ACHN (cell line): ENCODE results near the gene ANGPT4.
"Not testable (repeated sequence)": the region's sequence is repeated elsewhere in the genome, so short reads cannot be mapped to it uniquely, and the experiment has no call there.

Experiments
- DNase-seq: peaks from one replicate; pipeline ENCODE4 v3.0.0-alpha.2; 2015
- in situ Hi-C: cut with HindIII; loops from 2 replicates; pipeline ENCODE4 v1.10.0; 2017; ENCODE audit warnings: low sequenced_read_pairs, low pct_ligation_motif_present, low pct_unique_long_range_greater_than_20kb

The ANGPT4 gene

DNA sequence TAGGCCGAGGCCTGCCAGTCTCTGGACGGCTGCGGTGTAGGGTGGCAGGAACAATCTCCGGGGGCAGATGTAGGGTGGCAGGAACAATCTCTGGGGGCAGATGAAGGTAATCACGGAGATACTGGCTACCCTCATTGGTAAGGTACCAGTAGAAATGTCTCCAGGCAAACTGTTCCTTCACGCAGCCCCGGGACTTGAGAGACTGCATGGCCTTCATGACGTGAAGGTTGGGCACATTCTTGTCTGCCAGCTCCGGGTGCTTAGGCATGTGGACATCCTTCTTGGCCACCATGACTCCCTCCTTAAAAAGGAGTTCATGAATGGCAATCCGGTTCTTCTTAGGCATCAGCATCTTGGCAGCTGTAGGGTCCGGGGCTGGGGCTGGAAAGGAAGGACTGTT is 76.5 kb downstream of the ANGPT4 start:
- in situ Hi-C loops = no loop called here
- no peak for DNase-seq

DNA sequence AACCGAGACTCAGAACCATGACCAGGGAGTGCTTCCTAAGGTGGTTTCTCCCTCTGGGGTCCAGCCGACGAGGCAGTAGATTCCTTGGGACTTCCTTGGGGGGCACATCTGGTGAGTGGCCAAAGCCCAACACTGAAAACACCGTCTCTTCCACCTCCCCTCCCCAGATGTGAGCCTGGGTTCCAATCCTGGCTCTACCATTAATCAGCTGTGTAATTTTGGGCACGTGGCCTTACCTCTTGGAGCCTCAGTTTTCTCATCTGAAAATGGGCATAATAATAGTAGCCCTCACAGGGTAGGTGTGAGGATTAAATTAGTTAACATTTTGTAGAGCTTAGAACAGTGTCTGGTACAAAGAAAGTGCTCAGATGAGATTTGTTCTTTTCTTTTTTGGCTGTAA is 77.1 kb downstream of the ANGPT4 start:
- in situ Hi-C loops = no loop called here
- no peak for DNase-seq

DNA sequence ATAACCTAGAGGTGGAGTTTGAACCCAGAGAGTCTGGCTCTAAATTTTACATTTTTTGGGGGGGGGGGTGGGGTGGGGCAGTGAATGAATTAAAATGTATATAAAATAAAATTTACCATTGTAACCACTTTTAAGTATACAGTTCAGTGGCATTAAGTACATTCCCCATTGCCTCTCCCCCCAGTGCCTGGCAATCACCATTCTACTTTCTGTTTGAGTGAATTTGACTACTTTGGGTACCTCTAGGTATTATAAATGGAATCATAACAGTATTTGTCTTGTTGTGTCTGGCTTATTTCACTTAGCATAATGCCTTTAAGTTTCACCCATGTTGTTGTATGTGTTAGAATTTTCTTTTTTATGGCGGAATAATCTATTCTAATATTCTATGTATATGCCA is 79.9 kb downstream of the ANGPT4 start:
- in situ Hi-C loops = no loop called here
- no peak for DNase-seq

DNA sequence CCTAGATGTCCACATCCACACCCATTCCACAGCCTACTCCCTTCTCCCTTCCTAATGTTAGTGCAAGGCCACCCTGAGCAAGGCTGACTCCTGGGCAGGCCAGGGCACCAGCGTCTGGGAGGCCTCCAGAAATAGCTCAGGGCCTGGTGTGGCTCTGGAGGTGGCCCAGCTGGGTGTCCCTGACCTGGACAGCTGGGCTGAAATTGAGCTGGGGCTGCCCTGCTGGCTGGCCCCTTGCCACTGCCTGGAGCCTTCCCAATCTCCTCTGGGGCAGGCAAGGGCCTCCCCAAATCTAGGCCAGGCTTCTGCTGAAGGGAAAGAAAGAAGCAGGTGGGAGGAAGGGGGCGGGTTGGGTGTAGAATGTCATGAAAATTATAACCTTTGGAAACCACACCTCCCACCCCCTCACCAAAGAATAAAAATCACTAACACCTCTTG is 80.5 kb downstream of the ANGPT4 start:
- in situ Hi-C loops = no loop called here
- no peak for DNase-seq

DNA sequence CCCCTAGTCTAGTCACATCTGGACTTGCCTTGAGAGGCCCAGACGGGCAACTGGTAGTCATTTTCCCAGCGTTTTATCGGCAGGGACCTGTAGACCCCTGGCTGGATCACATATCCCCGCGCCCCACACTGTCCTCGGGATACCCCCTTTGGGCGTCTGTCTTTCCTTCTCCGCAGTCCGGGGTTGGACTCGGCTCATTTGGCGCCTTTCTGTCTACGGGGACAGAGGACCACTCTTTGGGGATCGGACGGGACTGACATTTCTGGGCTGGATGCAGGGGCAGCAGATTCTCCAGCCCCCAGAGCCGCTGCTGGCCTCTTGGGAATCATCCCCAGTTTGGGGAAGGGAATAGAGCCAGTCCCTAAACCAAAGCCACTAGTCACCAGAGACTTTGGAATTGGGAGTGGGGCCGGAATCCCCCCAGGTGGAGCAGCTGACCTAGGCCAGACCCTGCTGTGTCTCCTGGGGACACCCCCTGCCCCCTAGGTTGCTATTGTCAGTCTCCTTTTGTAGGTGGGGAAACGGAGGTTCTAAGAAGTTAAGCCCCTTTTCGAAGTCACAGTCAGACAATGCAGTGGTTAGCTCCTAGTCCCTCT is 81.9 kb downstream of the ANGPT4 start:
- in situ Hi-C loops = no loop called here
- DNase-seq = no peak

DNA sequence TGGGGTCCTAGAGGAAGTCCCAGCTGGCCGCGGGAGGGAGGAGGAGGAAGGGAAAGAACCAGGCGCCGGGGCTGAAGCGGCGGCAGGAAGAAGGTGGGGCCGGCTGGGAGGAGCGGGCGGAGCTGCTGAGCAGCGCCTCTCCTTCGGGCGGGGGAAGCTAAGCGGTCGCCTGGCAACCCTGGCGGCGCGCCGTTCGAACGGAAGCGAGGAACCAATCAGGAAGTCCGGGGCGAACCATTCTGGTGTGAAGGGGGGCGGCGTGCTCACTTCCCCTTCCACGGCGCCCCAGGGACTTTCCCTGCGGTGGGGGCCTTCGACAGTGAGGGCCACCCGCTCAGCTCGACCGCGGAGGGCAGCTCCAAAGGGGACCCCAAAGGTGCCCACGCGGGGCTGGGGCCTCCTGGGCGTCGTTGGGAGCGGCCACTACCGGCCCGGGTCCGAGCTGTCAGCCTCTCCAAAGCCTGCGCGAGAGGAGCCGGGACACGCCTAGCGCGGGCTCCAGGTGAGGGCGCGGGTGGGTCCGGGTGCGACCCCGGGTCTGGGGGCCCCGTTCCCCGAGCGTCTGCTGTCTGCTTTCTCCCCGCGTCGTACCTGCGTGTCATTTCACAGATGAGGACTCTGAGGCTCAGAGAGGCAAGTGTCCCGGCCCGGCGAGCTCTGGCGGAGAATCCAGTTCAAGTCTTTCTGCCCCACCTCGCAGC is 82.5 kb downstream of the ANGPT4 start, which contains the start of gene FAM110A:
Gene FAM110A, plus strand, starts transcription at position 266 of the 701 bp plus-strand sequence. CDS start 11,090 bp downstream, outside the sequence.
- in situ Hi-C loops = no loop called here
- DNase-seq = peak; percentile 86

DNA sequence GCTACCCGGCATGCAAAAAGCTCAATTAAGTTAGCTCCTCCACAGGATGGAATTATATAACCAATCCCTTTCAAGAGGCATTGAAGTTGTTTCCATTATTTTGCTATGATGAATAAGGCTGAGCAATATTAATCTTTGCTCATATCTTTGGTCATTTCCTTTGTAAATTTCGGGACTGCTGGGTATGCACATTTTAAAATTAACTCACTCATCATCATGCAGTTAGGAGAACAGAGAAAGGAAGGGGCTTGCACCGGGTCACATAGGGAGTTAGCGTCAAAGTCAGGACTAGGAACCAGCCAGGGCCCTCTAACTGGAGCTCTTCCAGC is 83.0 kb downstream of the ANGPT4 start:
- in situ Hi-C loops = no loop called here
- no peak for DNase-seq

DNA sequence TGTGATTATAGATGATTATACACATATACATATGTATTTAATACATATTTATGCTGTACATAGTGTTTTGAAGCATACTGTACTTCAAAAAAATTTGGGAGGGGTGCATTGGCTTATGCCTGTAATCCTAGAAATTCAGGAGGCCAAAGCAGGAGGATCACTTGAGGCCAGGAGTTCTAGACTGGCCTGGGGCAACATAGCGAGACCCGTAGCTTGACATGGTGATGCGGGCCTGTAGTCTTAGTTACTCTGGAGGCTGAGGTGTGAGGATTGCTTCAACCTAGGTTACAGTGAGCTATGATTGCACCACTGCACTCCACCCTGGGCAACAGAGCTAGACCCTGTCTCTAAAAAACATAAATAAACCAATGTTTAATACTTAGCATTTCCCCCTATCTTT is 84.2 kb downstream of the ANGPT4 start:
- no peak for DNase-seq
- in situ Hi-C loops = no loop called here

DNA sequence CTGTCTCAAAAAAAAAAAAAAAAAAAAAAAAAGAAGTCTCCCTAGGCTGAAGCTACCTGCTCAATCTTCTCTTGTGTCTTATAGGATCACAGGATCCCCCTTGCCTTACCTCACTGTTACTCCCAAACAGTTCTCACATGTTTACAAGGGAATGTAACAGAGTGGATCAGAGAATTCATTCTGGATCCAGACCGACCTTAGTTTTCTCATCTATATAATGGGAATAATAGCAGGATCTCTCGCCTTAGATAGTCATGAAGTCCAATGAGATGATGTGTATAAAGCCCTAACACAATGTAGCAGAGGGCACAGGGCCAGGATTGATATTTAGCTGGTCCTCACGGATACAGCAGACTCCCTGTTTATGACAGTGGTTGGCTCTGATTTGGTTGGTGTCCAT is 84.9 kb downstream of the ANGPT4 start:
- DNase-seq = no peak
- in situ Hi-C loops = no loop called here

DNA sequence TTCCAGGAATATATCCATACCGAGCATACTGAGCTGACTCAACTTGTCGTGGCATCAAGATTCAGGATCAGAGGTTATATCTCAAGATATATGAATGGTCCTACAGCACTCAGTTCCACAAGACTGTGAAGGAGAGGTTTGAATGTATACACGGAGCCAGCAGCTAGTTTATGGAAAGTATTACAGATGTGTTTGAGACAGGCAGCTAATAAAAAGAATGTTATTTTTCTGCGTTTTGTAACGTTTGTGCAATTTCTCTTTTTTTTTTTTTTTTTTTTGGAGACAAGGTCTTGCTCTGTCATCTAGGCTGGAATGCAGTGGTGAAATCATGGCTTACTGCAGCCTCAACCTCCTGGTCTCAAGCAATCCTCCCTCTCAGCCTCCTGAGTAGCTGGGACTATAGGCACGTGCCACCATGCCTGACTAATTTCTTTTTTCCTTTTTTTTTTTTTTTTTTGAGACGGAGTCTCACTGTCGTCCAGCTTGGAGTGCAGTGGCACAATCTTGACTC is 86.1 kb downstream of the ANGPT4 start:
- DNase-seq = no peak
- in situ Hi-C loops = no loop called here

DNA sequence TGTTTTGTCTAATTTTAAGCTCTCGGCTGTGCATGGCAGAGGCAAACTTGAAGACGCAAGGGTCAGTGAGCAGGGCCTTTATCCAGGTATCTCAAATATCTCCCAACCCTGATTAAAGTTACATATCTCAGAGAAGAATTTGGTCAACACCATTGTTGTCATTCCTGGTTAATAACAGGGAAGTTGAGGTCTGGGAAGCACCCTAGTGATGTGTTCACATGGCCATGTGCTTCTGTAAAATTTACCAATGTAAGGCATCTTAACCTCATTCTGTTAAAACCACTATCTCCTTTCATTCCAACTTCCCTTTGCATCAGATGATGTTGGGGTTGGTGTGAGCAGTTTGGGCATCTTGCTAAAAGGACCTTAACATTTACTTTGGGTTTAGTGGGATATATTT is 86.6 kb downstream of the ANGPT4 start:
- no peak for DNase-seq
- in situ Hi-C loops = no loop called here

DNA sequence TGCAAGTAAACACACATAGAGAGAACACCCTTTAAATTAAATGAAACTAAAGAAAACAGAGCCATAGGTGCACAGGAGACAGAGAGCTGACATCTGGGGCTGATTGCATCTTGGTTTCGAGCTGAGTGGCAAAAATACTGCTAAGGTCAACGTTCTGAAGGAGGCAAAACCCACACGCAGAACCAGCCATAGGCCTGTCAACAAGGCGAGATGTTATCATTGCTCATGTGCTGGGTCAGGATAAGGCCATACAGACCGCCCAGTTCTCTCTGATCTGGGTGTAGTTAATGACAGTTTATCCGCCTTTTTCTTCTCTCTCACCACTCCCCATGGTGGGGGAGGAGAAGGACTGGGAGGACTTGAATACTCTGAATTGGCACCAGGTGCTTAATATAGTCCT is 87.1 kb downstream of the ANGPT4 start:
- in situ Hi-C loops = no loop called here
- DNase-seq = no peak

DNA sequence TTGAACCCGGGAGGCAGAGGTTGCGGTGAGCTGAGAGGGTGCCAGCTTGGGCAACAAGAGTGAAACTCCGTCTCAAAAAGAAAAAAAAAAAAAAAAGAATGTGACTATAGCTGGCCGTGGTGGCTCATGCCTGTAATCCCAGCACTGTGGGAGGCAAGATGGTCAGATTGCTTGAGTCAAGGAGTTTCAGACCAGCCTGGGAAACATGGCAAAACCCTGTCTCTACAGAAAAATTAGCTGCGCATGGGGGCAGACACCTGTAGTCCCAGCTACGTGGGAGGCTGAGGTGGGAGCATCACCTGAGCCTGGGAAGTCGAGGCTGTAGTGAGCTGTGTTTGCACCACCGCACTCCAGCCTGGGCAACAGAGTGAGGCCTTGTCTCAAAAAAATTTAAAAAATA is 88.2 kb downstream of the ANGPT4 start:
- DNase-seq, in situ Hi-C loops: not testable (repeated sequence)

DNA sequence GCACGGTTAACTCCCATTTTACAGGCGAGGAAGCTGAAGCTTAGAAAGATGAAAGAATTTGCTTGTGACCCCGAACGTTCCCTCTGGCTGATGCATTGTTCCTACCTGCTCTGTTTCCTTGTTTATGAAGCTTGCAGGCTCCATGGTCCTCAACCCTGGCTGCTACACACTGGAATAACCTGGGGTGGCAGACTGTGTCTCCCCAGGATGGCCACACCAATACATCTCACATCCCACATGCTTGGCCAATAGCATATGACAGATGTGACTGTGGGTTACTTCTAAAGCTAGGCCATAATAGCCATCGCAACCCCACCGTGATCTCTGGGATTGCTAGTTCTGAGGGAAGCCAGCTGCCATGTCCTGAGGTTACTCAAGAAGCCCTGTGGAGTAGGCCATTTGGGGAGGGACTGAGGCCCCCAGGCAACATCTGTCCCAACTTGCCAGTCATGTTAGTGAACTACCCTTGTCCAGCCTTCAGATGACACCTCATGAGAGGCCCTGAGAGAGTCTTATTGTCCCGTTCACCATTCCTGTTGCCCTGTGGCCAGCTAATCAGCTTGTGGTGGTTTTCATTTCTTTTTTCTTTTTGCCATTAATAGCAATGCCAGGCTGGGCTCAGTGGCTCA is 89.3 kb downstream of the ANGPT4 start:
- in situ Hi-C loops = no loop called here
- DNase-seq = no peak

DNA sequence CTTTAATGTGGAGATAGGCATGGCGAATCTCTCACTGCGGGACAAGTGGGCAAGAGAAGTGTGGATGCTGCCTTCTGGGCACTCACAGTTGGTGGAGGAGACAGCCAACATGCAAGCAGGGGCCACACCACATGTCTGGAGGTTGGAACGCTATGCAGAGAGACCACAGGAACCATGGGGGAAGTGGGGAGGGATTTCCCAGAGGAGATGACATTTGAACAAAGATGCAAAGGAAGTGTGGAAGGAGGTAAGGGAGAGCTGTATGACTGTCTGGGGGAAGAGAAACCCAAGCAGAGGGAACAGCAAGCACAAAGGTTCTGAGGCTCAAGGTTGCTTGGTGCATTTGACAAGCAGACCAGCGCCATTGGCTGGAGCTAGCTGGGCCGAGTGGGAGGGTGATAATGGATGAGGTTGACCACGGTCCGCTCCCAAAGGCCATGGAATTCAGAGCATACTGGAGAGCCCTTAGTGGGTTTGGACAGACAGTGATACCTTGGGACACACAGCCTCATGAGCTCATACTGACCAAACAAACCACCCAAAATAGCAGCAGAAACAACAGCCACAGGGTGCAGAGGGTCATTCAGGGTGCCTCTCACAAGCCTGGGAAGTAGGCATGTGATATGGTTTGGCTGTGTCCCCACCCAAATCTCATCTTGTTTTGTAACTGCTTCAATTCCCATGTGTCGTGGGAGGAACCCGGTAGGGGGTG is 90.3 kb downstream of the ANGPT4 start:
- in situ Hi-C loops = no loop called here
- DNase-seq = no peak

DNA sequence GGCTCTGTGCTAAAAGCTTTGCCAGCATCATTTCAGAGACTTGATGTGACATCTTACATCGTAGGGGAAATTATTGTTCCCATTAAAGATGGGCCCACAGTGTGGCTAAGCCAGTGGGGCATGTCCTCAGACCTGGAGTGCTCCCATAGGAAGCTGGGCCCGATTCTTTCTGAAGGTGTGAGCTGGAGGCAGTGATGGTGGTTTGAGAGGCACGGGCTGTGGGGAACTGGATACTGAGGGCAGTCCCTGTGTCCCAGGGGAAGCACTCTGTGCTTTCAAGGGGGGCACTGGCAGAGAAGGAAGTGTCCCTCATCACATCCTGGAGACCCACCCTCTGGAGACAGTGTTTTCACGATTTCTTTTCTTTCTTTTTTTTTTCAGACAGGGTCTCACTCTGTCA is 91.2 kb downstream of the ANGPT4 start:
- in situ Hi-C loops = no loop called here
- DNase-seq = no peak

DNA sequence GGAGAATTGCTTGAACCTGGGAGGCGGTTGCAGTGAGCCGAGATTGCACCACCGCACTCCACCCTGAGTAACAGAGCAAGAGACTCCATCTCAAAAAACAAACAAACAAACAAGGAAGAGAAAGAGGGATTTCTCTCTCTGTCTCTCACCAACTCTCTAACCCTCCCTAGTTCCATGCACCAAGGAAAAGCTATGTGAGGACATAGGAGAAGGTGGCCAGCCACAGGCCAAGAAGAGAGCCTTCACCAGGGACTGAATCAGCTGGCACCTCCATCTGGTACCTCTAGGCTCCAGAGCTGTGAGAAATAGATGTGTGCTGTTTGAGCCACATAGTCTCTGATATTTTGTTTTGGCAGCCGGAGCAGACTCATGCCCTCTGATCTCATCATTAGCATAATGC is 91.6 kb downstream of the ANGPT4 start:
- in situ Hi-C loops = no loop called here
- no peak for DNase-seq

DNA sequence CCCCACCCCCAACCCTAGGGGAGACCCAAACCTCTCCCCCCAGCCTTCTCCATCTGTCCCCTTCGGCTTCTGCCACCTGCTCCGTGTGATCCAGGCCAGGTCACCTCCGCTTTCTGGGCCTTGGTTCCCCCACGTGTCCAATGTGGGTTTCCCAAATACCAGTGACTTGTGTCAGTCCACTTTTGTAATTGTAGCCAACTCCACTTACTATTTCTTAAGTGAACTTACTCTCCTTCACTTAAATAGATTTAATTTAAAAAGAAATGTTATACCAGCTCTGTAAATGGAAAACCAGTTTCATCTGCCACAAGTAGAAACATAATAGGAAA is 92.6 kb downstream of the ANGPT4 start:
- no peak for DNase-seq
- in situ Hi-C loops = no loop called here
